WTC11 (cell line): Measurements from ENCODE around the gene MYH10. TPM values are rescaled to one million over a fixed set of nuclear protein-coding genes. Genes with fewer than 3 reads are reported as not detected.

Source experiments
- ATAC-seq: fragments of 200-7000 bp; cut with Tn5 transposase; 2 replicates; pipeline ENCODE4 v1.10.0; 2021; ENCODE audit warnings: mild to moderate bottlenecking, moderate library complexity
- CTCF ChIA-PET: fragments of 300-600 bp; sonication (Branson Sonifier 250); formaldehyde crosslinking; loops from one replicate; lab custom pipeline; 2021; ENCODE audit warnings: antibody characterized with exemption; lab: Charles Lee
- POLR2A ChIA-PET: fragments of 350-600 bp; sonication (Branson Sonifier 250); formaldehyde crosslinking; loops from one replicate; lab custom pipeline; 2021; ENCODE audit warnings: antibody characterized with exemption; lab: Charles Lee
- DNase-seq: peaks from one replicate; pipeline ENCODE4 v3.0.0; 2021; ENCODE audit warnings: low spot score
- H3K27ac Mint-ChIP-seq: 2 replicates; pipeline ENCODE4 v1.8.0; 2021; ENCODE audit warnings: mixed read lengths
- H3K27me3 Mint-ChIP-seq: 2 replicates; pipeline ENCODE4 v1.8.0; 2021; ENCODE audit warnings: low read depth, mild to moderate bottlenecking, moderate library complexity, mixed read lengths
- H3K36me3 Mint-ChIP-seq: 2 replicates; pipeline ENCODE4 v1.8.0; 2021; ENCODE audit warnings: mixed read lengths
- H3K4me1 Mint-ChIP-seq: 2 replicates; pipeline ENCODE4 v1.8.0; 2022; ENCODE audit warnings: mixed read lengths
- H3K4me3 Mint-ChIP-seq: 2 replicates; pipeline ENCODE4 v1.8.0; 2021; ENCODE audit warnings: mild to moderate bottlenecking, moderate library complexity, mixed read lengths
- H3K9me3 Mint-ChIP-seq: 2 replicates; pipeline ENCODE4 v1.8.0; 2021; ENCODE audit warnings: mixed read lengths
- AR ChIP-seq: fragments of 250-450 bp; sonication (Bioruptor Pico); IDR thresholded peaks from 2 replicates; pipeline ENCODE4 v1.9.0; 2021; ENCODE audit warnings: mild to moderate bottlenecking
- ATF3 ChIP-seq: sonication (generic); formaldehyde crosslinking; conservative IDR thresholded peaks from 2 replicates; pipeline ENCODE4 v1.8.1; 2022; ENCODE audit warnings: mild to moderate bottlenecking, missing genetic modification reagents
- CREB1 ChIP-seq: sonication (generic); formaldehyde crosslinking; IDR thresholded peaks from 2 replicates; pipeline ENCODE4 v1.8.0; 2023; ENCODE audit warnings: mild to moderate bottlenecking, missing genetic modification reagents
- FOXJ3 ChIP-seq: sonication (generic); formaldehyde crosslinking; IDR thresholded peaks from 2 replicates; pipeline ENCODE4 v1.9.0; 2021; ENCODE audit warnings: missing genetic modification reagents, mild to moderate bottlenecking, borderline replicate concordance
- GABPB1 ChIP-seq: sonication (generic); formaldehyde crosslinking; IDR thresholded peaks from 2 replicates; pipeline ENCODE4 v1.8.1; 2023; ENCODE audit warnings: mild to moderate bottlenecking, missing genetic modification reagents
- GRHL2 ChIP-seq: fragments of 250-450 bp; sonication (Bioruptor Pico); IDR thresholded peaks from 2 replicates; pipeline ENCODE4 v1.8.0; 2022; ENCODE audit warnings: mild to moderate bottlenecking, moderate library complexity; ENCODE audit not compliant: insufficient replicate concordance, severe bottlenecking
- IRF1 ChIP-seq: sonication (generic); formaldehyde crosslinking; IDR thresholded peaks from 2 replicates; pipeline ENCODE4 v1.8.0; 2023; ENCODE audit warnings: missing genetic modification reagents
- JAZF1 ChIP-seq: fragments of 250-450 bp; sonication (Bioruptor Pico); IDR thresholded peaks from 2 replicates; pipeline ENCODE4 v1.9.0; 2021; ENCODE audit warnings: moderate library complexity, mild to moderate bottlenecking, inconsistent platforms
- NFATC4 ChIP-seq: fragments of 250-450 bp; sonication (Bioruptor Pico); IDR thresholded peaks from 2 replicates; pipeline ENCODE4 v1.9.0; 2021; ENCODE audit warnings: mild to moderate bottlenecking
- NFE2L1 ChIP-seq: sonication (generic); formaldehyde crosslinking; IDR thresholded peaks from 2 replicates; pipeline ENCODE4 v1.8.1; 2023; ENCODE audit warnings: missing genetic modification reagents
- SMAD3 ChIP-seq: sonication (generic); formaldehyde crosslinking; IDR thresholded peaks from 2 replicates; pipeline ENCODE4 v1.8.0; 2022; ENCODE audit warnings: missing genetic modification reagents, mild to moderate bottlenecking, borderline replicate concordance
- STAT6 ChIP-seq: sonication (generic); formaldehyde crosslinking; conservative IDR thresholded peaks from 2 replicates; pipeline ENCODE4 v1.8.1; 2023; ENCODE audit warnings: mild to moderate bottlenecking, low read depth, missing genetic modification reagents, moderate library complexity
- TCF7 ChIP-seq: sonication (generic); formaldehyde crosslinking; IDR thresholded peaks from 2 replicates; pipeline ENCODE4 v1.8.0; 2022; ENCODE audit warnings: mild to moderate bottlenecking, low read depth, missing genetic modification reagents, moderate library complexity
- ZNF317 ChIP-seq: sonication (generic); formaldehyde crosslinking; IDR thresholded peaks from 2 replicates; pipeline ENCODE4 v1.8.1; 2023; ENCODE audit warnings: low read depth, mild to moderate bottlenecking, moderate library complexity, missing genetic modification reagents, borderline replicate concordance
- ZNF423 ChIP-seq: fragments of 250-450 bp; sonication (Bioruptor Pico); IDR thresholded peaks from 2 replicates; pipeline ENCODE4 v2.1.2; 2022; ENCODE audit warnings: mild to moderate bottlenecking, moderate library complexity
- ZNF425 ChIP-seq: fragments of 250-450 bp; sonication (Bioruptor Pico); conservative IDR thresholded peaks from 2 replicates; pipeline ENCODE4 v1.9.0; 2021; ENCODE audit warnings: mild to moderate bottlenecking
- ZNF671 ChIP-seq: fragments of 250-450 bp; sonication (Bioruptor Pico); IDR thresholded peaks from 2 replicates; pipeline ENCODE4 v1.8.0; 2021; ENCODE audit warnings: mild to moderate bottlenecking
- total RNA-seq: library from RNA; stranded (reverse); gene quantifications from 3 replicates; pipeline ENCODE4 v1.2.3, GENCODE V29; 2021
- TF ChIP-seq, protein P1 (sequence below): fragments of 250-450 bp; sonication (Bioruptor Pico); IDR thresholded peaks from 2 replicates; pipeline ENCODE4 v2.1.2; 2022; ENCODE audit warnings: mild to moderate bottlenecking, moderate library complexity
- TF ChIP-seq, protein P2 (sequence below): sonication (generic); formaldehyde crosslinking; IDR thresholded peaks from 2 replicates; pipeline ENCODE4 v1.8.1; 2022; ENCODE audit warnings: low read depth, mild to moderate bottlenecking, moderate library complexity, missing genetic modification reagents, borderline replicate concordance
- TF ChIP-seq, protein P3 (sequence below): sonication (generic); formaldehyde crosslinking; IDR thresholded peaks from 2 replicates; pipeline ENCODE4 v1.8.1; 2023; ENCODE audit warnings: mild to moderate bottlenecking, missing genetic modification reagents, moderate library complexity

MYH10 gene
- total RNA-seq, 1 experiment from 2014 or later = 231 TPM

- TF ChIP-seq ZNF423 (no peak), NFE2L1 (CRISPR knock-in tag) (no peak), ZNF317 (no peak), ZNF425 (no peak), GRHL2 (no peak), ATF3 (no peak), SMAD3 (no peak), FOXJ3 (no peak), JAZF1 (no peak), AR (CRISPR knock-in tag) (no peak), CREB1 (CRISPR knock-in tag) (no peak), IRF1 (CRISPR knock-in tag) (no peak), STAT6 (CRISPR knock-in tag) (no peak), NFATC4 (CRISPR knock-in tag) (no peak), GABPB1 (CRISPR knock-in tag) (no peak), ZNF671 (CRISPR knock-in tag) (no peak), TCF7 (no peak)
- TF ChIP-seq, protein P1, sequence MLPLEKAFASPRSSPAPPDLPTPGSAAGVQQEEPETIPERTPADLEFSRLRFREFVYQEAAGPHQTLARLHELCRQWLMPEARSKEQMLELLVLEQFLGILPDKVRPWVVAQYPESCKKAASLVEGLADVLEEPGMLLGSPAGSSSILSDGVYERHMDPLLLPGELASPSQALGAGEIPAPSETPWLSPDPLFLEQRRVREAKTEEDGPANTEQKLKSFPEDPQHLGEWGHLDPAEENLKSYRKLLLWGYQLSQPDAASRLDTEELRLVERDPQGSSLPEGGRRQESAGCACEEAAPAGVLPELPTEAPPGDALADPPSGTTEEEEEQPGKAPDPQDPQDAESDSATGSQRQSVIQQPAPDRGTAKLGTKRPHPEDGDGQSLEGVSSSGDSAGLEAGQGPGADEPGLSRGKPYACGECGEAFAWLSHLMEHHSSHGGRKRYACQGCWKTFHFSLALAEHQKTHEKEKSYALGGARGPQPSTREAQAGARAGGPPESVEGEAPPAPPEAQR (CRISPR knock-in tag) = no peak
- TF ChIP-seq, protein P2, sequence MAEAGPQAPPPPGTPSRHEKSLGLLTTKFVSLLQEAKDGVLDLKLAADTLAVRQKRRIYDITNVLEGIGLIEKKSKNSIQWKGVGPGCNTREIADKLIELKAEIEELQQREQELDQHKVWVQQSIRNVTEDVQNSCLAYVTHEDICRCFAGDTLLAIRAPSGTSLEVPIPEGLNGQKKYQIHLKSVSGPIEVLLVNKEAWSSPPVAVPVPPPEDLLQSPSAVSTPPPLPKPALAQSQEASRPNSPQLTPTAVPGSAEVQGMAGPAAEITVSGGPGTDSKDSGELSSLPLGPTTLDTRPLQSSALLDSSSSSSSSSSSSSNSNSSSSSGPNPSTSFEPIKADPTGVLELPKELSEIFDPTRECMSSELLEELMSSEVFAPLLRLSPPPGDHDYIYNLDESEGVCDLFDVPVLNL (CRISPR knock-in tag) = no peak
- TF ChIP-seq, protein P3, sequence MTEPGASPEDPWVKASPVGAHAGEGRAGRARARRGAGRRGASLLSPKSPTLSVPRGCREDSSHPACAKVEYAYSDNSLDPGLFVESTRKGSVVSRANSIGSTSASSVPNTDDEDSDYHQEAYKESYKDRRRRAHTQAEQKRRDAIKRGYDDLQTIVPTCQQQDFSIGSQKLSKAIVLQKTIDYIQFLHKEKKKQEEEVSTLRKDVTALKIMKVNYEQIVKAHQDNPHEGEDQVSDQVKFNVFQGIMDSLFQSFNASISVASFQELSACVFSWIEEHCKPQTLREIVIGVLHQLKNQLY = no peak
- peaks cover 3% of the 10 kb centered on the region; the same call in 1 of the 2 replicates for H3K9me3 Mint-ChIP-seq
- DNase-seq (no peak), ATAC-seq (no peak)
- H3K27ac Mint-ChIP-seq = no peak overlapping the region
- H3K4me3 Mint-ChIP-seq = no peak overlapping the region
- no peaks in the 10 kb centered on the region for H3K27me3 Mint-ChIP-seq
- POLR2A ChIA-PET = no interaction called here
- H3K36me3 Mint-ChIP-seq = peaks cover 55% of the 10 kb centered on the region
- H3K4me1 Mint-ChIP-seq = no peaks in the 10 kb centered on the region
- CTCF ChIA-PET = interaction anchor here (0.8 kb wide), 1 partner anchor 225 kb away, joined by 3 read pairs; no protein-coding TSS in a partner anchor
Observed at GRCh38 chr17:8520981-8521380, 109.5 kb downstream of the MYH10 start.
